ENCODE data around the gene SPATA45.
A peak's percentile ranks its signal among the peaks of the same experiment; 100 is the strongest.

GRCh38 chr1:212791676-212792395 is 55.6 kb downstream of the SPATA45 start, which contains the start of the genes NSL1 and TATDN3:
- TF ChIP-seq, protein P1, sequence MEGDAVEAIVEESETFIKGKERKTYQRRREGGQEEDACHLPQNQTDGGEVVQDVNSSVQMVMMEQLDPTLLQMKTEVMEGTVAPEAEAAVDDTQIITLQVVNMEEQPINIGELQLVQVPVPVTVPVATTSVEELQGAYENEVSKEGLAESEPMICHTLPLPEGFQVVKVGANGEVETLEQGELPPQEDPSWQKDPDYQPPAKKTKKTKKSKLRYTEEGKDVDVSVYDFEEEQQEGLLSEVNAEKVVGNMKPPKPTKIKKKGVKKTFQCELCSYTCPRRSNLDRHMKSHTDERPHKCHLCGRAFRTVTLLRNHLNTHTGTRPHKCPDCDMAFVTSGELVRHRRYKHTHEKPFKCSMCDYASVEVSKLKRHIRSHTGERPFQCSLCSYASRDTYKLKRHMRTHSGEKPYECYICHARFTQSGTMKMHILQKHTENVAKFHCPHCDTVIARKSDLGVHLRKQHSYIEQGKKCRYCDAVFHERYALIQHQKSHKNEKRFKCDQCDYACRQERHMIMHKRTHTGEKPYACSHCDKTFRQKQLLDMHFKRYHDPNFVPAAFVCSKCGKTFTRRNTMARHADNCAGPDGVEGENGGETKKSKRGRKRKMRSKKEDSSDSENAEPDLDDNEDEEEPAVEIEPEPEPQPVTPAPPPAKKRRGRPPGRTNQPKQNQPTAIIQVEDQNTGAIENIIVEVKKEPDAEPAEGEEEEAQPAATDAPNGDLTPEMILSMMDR (IDR thresholded peaks at IDR 0.05): peak in 1 of 6 experiments; percentile 8
- peak; percentile 83 to 87 for TF ChIP-seq POLR2A (IDR thresholded peaks at IDR 0.05)
